Measurements from ENCODE around the gene RSRC1.

RSRC1 gene

GRCh38 chr3:158381262-158381868 lies 271.5 kb downstream of the RSRC1 start:
- H3K27ac ChIP-seq: no peak overlapping the region
- ChIA-PET CTCF (no interaction called here), POLR2A (ENCODE audit: low non-redundant PET) (no interaction called here)
- TF ChIP-seq, protein P1, sequence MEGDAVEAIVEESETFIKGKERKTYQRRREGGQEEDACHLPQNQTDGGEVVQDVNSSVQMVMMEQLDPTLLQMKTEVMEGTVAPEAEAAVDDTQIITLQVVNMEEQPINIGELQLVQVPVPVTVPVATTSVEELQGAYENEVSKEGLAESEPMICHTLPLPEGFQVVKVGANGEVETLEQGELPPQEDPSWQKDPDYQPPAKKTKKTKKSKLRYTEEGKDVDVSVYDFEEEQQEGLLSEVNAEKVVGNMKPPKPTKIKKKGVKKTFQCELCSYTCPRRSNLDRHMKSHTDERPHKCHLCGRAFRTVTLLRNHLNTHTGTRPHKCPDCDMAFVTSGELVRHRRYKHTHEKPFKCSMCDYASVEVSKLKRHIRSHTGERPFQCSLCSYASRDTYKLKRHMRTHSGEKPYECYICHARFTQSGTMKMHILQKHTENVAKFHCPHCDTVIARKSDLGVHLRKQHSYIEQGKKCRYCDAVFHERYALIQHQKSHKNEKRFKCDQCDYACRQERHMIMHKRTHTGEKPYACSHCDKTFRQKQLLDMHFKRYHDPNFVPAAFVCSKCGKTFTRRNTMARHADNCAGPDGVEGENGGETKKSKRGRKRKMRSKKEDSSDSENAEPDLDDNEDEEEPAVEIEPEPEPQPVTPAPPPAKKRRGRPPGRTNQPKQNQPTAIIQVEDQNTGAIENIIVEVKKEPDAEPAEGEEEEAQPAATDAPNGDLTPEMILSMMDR (conservative IDR thresholded peaks at IDR 0.05; ENCODE audit: low read depth): no peak
- no peak for DNase-seq (ENCODE audit: low spot score)

- no peak overlapping the region for H3K27ac ChIP-seq
- no peak for DNase-seq (ENCODE audit: low spot score)
- ChIA-PET CTCF (interaction anchor here (0.7 kb wide), 1 partner anchor 439 kb away, joined by 4 read pairs; no protein-coding TSS in a partner anchor), POLR2A (ENCODE audit: low non-redundant PET) (no interaction called here)
- TF ChIP-seq, protein P1 (conservative IDR thresholded peaks at IDR 0.05; ENCODE audit: low read depth): no peak
Observed at GRCh38 chr3:158382479-158382878, 272.6 kb downstream of the RSRC1 start.

GRCh38 chr3:158384019-158384418 lies 274.1 kb downstream of the RSRC1 start:
- CTCF ChIA-PET: no interaction called here
- POLR2A ChIA-PET (ENCODE audit: low non-redundant PET): no interaction called here
- TF ChIP-seq, protein P1 (conservative IDR thresholded peaks at IDR 0.05; ENCODE audit: low read depth): no peak
- H3K27ac ChIP-seq: no peak overlapping the region
- DNase-seq (ENCODE audit: low spot score): no peak

DNA sequence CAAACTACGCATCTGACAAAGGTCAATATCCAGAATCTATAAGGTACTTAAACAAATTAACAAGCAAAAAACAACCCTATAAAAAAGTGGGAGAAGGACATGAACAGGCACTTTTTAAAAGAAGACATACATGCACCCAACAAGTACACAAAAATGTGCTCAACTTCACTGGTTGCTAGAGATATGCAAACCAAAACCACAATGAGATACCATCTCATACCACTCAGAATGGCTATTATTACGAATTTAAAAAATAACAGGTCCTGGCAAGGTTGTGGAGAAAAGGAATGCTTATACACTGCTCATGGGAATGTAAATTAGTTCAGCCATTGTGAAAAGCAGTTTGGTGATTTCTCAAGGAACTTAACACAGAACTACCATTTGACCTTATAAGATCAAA lies 285.5 kb downstream of the RSRC1 start:
- no peak for DNase-seq (ENCODE audit: low spot score)
- CTCF ChIA-PET: no interaction called here
- TF ChIP-seq, protein P1 (conservative IDR thresholded peaks at IDR 0.05; ENCODE audit: low read depth): no peak
- POLR2A ChIA-PET (ENCODE audit: low non-redundant PET): no interaction called here
- no peak overlapping the region for H3K27ac ChIP-seq

GRCh38 chr3:158402590-158402989 lies 292.7 kb downstream of the RSRC1 start:
- DNase-seq (ENCODE audit: low spot score): no peak
- ChIA-PET POLR2A (ENCODE audit: low non-redundant PET) (no interaction called here), CTCF (interaction anchor here (0.5 kb wide), 1 partner anchor 710 kb away, joined by 3 read pairs; no protein-coding TSS in a partner anchor)
- no peak overlapping the region for H3K27ac ChIP-seq
- TF ChIP-seq, protein P1 (conservative IDR thresholded peaks at IDR 0.05; ENCODE audit: low read depth): no peak

DNA sequence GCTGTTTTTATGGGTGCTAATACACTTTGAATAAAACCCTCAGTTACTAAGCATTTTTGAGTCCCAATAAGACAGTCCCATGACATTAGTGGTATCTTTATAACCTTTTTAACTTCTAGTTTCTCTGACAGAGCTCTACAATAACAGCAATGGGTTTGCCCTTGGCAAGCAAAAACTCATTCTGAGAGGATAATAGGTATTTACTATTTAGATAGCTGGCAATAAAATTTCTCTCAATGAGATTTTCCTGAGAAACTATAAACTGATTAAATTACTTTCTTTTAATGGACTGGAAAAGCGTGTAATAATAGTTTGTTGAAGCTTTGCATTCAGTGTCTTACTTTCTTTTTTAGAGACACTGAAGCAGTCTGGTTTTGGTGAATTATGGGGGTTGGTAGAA lies 293.1 kb downstream of the RSRC1 start:
- ChIA-PET POLR2A (ENCODE audit: low non-redundant PET) (no interaction called here), CTCF (interaction anchor here (0.5 kb wide), 1 partner anchor 710 kb away, joined by 3 read pairs; no protein-coding TSS in a partner anchor)
- TF ChIP-seq, protein P1 (conservative IDR thresholded peaks at IDR 0.05; ENCODE audit: low read depth): no peak
- no peak for DNase-seq (ENCODE audit: low spot score)
- no peak overlapping the region for H3K27ac ChIP-seq

Data from RWPE1 (cell line).